Measurements from ENCODE around the gene IL1RAPL1.

GRCh38 chrX:28966331-28966730 is 379.1 kb downstream of the IL1RAPL1 start:
- TF ChIP-seq CTCF (conservative IDR thresholded peaks at IDR 0.05) (no peak), ZFX (IDR thresholded peaks at IDR 0.05) (no peak)

Measured in C4-2B (cell line).